ENCODE data around the gene GULP1. TPM values are rescaled to one million over a fixed set of nuclear protein-coding genes. Genes with fewer than 3 reads are reported as not detected.

The GULP1 gene
- total RNA-seq, 1 donor from 2014 or later, result 39.4 TPM

DNA sequence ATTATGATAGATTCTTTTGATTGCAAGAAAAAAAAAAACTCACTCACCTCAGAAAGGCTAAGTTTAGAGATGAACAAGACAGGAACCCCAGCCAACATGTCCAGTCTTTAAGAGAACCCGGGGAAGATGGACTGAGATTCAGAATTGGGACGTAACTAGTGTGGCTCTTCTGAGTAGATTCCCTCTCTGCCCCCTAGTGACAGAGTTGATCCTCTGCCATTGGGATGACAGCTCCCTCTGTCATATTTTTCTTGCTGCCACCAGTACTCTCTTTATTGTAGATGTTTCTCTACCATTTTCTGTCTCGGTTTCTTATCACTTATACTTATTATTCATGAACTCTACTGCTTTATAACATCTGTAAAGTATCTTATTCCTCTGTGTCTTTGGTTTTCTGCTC is 77.7 kb downstream of the GULP1 start:
- Histone ChIP-seq H3K36me3 (ENCODE audit: insufficient read depth, low read length) (no peaks in the 10 kb centered on the region), H3K4me3 (ENCODE audit: insufficient read depth, low read depth, low read length) (no peak overlapping the region), H3K27ac (ENCODE audit: low read depth, low read length) (no peak overlapping the region), H3K4me2 (ENCODE audit: low read length) (no peak overlapping the region), H3K4me1 (ENCODE audit: insufficient read depth, low read length) (no peaks in the 10 kb centered on the region), H3K9ac (ENCODE audit: low read length) (no peak overlapping the region), H3K9me3 (ENCODE audit: insufficient read depth, low read depth, low read length) (no peaks in the 10 kb centered on the region), H4K20me1 (ENCODE audit: insufficient read depth, low read length) (no peaks in the 10 kb centered on the region), H3K79me2 (ENCODE audit: insufficient read depth, low read length) (no peaks in the 10 kb centered on the region), H3K27me3 (ENCODE audit: insufficient read depth, low read length) (no peaks in the 10 kb centered on the region), H2AFZ (ENCODE audit: low read depth, low read length) (no peak overlapping the region)
- Mint-ChIP-seq H3K4me1 (ENCODE audit: low read depth, unreplicated experiment) (peaks cover 2% of the 10 kb centered on the region), H3K27ac (ENCODE audit: unreplicated experiment) (no peak overlapping the region), H3K4me3 (ENCODE audit: unreplicated experiment) (no peak overlapping the region), H3K36me3 (ENCODE audit: low read depth, unreplicated experiment) (peaks cover 3% of the 10 kb centered on the region), H3K27me3 (ENCODE audit: low read depth, unreplicated experiment) (no peaks in the 10 kb centered on the region), H3K9me3 (ENCODE audit: unreplicated experiment) (peaks cover 2% of the 10 kb centered on the region)
- TF ChIP-seq EZH2 (IDR thresholded peaks at IDR 0.05; ENCODE audit: insufficient read depth, low read length), result no peak
- TF ChIP-seq, protein P1, sequence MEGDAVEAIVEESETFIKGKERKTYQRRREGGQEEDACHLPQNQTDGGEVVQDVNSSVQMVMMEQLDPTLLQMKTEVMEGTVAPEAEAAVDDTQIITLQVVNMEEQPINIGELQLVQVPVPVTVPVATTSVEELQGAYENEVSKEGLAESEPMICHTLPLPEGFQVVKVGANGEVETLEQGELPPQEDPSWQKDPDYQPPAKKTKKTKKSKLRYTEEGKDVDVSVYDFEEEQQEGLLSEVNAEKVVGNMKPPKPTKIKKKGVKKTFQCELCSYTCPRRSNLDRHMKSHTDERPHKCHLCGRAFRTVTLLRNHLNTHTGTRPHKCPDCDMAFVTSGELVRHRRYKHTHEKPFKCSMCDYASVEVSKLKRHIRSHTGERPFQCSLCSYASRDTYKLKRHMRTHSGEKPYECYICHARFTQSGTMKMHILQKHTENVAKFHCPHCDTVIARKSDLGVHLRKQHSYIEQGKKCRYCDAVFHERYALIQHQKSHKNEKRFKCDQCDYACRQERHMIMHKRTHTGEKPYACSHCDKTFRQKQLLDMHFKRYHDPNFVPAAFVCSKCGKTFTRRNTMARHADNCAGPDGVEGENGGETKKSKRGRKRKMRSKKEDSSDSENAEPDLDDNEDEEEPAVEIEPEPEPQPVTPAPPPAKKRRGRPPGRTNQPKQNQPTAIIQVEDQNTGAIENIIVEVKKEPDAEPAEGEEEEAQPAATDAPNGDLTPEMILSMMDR (IDR thresholded peaks at IDR 0.05; ENCODE audit: insufficient read depth, low read depth, low read length), result peak; percentile 56
- DNase-seq (ENCODE audit: low read depth) (peak; percentile 29), FAIRE-seq (peak; percentile 59)

GRCh38 chr2:188378371-188378950 is 86.8 kb downstream of the GULP1 start:
- Histone ChIP-seq H3K4me2 (ENCODE audit: low read length) (no peak overlapping the region), H3K9ac (ENCODE audit: low read length) (no peak overlapping the region), H3K4me1 (ENCODE audit: insufficient read depth, low read length) (peaks cover 12% of the 10 kb centered on the region), H3K27ac (ENCODE audit: low read depth, low read length) (no peak overlapping the region), H4K20me1 (ENCODE audit: insufficient read depth, low read length) (no peaks in the 10 kb centered on the region), H3K79me2 (ENCODE audit: insufficient read depth, low read length) (peaks cover 4% of the 10 kb centered on the region), H3K9me3 (ENCODE audit: insufficient read depth, low read depth, low read length) (no peaks in the 10 kb centered on the region), H2AFZ (ENCODE audit: low read depth, low read length) (no peak overlapping the region), H3K4me3 (ENCODE audit: insufficient read depth, low read depth, low read length) (no peak overlapping the region), H3K27me3 (ENCODE audit: insufficient read depth, low read length) (no peaks in the 10 kb centered on the region), H3K36me3 (ENCODE audit: insufficient read depth, low read length) (no peaks in the 10 kb centered on the region)
- DNase-seq (ENCODE audit: low read depth) (no peak), FAIRE-seq (no peak)
- Mint-ChIP-seq H3K4me1 (ENCODE audit: low read depth, unreplicated experiment) (peaks cover 21% of the 10 kb centered on the region), H3K27me3 (ENCODE audit: low read depth, unreplicated experiment) (no peaks in the 10 kb centered on the region), H3K36me3 (ENCODE audit: low read depth, unreplicated experiment) (no peaks in the 10 kb centered on the region), H3K9me3 (ENCODE audit: unreplicated experiment) (no peaks in the 10 kb centered on the region), H3K27ac (ENCODE audit: unreplicated experiment) (no peak overlapping the region), H3K4me3 (ENCODE audit: unreplicated experiment) (no peak overlapping the region)
- TF ChIP-seq, protein P1 (IDR thresholded peaks at IDR 0.05; ENCODE audit: insufficient read depth, low read depth, low read length), result no peak
- TF ChIP-seq EZH2 (IDR thresholded peaks at IDR 0.05; ENCODE audit: insufficient read depth, low read length), result no peak

- DNase-seq (ENCODE audit: low read depth), result no peak
- Histone ChIP-seq H4K20me1 (ENCODE audit: insufficient read depth, low read length) (no peaks in the 10 kb centered on the region), H3K79me2 (ENCODE audit: insufficient read depth, low read length) (peaks cover 4% of the 10 kb centered on the region), H3K9me3 (ENCODE audit: insufficient read depth, low read depth, low read length) (peaks cover 3% of the 10 kb centered on the region), H3K9ac (ENCODE audit: low read length) (no peak overlapping the region), H3K4me1 (ENCODE audit: insufficient read depth, low read length) (peaks cover 12% of the 10 kb centered on the region), H3K36me3 (ENCODE audit: insufficient read depth, low read length) (no peaks in the 10 kb centered on the region), H2AFZ (ENCODE audit: low read depth, low read length) (no peak overlapping the region), H3K27ac (ENCODE audit: low read depth, low read length) (no peak overlapping the region), H3K4me3 (ENCODE audit: insufficient read depth, low read depth, low read length) (no peak overlapping the region), H3K4me2 (ENCODE audit: low read length) (no peak overlapping the region), H3K27me3 (ENCODE audit: insufficient read depth, low read length) (no peaks in the 10 kb centered on the region)
- TF ChIP-seq EZH2 (IDR thresholded peaks at IDR 0.05; ENCODE audit: insufficient read depth, low read length), result no peak
- TF ChIP-seq, protein P1 (IDR thresholded peaks at IDR 0.05; ENCODE audit: insufficient read depth, low read depth, low read length), result no peak
- Mint-ChIP-seq H3K4me3 (ENCODE audit: unreplicated experiment) (no peak overlapping the region), H3K27ac (ENCODE audit: unreplicated experiment) (no peak overlapping the region), H3K36me3 (ENCODE audit: low read depth, unreplicated experiment) (peaks cover 5% of the 10 kb centered on the region), H3K9me3 (ENCODE audit: unreplicated experiment) (peaks cover 2% of the 10 kb centered on the region), H3K27me3 (ENCODE audit: low read depth, unreplicated experiment) (no peaks in the 10 kb centered on the region), H3K4me1 (ENCODE audit: low read depth, unreplicated experiment) (peaks cover 21% of the 10 kb centered on the region)
- FAIRE-seq, result no peak
These were observed 88.1 kb downstream of the GULP1 start for GRCh38 chr2:188379748-188380147.

Data from astrocyte (in vitro differentiated cells and primary cell).